ENCODE results near the gene METTL1. TPM values are rescaled to one million over a fixed set of nuclear protein-coding genes. Genes with fewer than 3 reads are reported as not detected.
"Not testable (repeated sequence)": the region's sequence is repeated elsewhere in the genome, so short reads cannot be mapped to it uniquely, and the experiment has no call there.

Gene METTL1
- total RNA-seq (2014; rRNA removed) = 13.5 and 15.1 TPM in 2 replicates
- polyA plus RNA-seq (2012) = 28.0 TPM

DNA sequence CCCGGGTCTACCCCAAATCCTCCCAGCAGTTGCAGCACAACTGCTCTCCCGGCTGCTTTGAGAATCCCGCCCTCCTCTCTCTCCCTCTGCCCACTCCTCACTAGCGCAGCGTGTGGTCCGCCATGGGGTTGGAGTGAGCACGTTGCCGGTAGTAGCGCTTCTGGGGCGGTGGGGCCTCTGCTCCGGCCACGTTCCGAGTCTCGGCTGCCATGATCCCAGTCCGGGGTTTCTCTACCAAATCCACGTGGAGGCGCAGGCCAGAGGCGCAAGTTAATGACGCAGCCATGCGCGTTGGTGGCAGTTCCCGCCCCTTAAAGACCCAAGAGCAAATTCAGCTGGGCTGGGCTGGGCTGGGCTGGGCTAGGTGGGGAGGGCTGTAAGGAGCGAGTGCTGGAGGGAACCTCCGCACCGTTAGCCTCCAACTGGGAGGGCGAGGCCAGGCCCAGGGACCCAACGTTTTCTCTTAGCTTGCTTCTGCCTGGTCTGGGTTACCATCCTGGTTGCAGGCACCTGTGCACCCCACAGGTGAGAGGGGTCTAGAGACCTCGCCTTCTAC lies at the start of gene METTL1:
Gene METTL1, minus strand, starts transcription at position 233 of the 556 bp plus-strand sequence. Its CDS starts 22 bp downstream, at position 211.
- peak; percentile 96 for DNase-seq (ENCODE audit: low read depth)

DNA sequence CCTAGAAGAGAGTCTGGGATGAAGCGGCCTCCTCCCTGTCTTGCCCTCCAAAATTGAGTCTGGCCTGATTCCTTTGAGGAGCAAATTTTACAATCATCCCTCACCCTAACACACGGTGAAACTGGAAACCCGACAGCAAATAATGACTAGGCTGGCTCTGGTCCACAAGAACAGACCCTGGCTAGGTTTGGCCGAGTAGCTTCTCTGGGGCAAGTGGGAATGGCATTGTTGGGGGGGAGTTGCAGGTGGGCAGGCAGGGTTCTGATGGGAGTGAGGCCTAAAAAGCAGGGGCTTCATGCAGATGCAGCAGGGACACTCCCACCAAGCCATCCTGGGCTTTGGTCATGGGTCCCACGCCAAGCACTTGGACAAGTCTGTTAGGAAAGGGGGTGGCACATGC lies 49.1 kb upstream of the METTL1 start:
- not testable (repeated sequence) for DNase-seq (ENCODE audit: low read depth)

DNA sequence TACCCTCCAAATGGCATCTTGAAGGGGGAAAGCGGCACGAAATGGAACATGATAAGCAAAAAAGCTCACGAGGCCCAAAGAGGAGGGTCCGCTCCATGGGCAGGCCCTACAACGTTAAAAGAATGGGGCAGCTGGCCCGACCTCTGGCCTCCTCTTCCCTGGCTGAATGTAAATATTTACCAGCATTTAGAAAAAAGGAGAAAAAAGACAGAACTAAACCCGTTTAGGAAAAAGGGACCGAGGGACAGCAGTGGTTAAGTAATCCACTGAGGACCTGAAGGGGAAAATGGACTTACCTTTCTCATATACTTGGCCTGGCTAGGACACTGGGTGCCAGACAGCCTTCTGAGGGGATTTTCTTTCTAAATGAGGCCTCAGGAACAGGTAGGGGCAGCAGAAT lies 48.2 kb upstream of the METTL1 start:
- not testable (repeated sequence) for DNase-seq (ENCODE audit: low read depth)

DNA sequence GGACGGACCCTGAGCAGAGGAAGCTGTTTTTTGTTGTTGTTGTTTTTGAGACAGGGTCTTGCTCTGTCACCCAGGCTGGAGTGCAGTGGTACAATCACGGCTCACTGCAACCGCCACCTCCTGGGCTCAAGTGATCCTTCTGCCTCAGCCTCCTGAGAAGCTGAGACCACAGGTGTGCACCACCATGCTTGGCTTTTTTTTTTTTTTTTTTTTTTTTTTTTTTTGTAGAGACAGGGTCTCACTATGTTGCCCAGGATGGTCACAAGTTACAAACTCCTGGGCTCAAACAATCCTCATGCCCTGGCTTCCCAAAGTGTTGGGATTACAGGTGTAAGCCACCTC lies 46.1 kb upstream of the METTL1 start:
- not testable (repeated sequence) for DNase-seq (ENCODE audit: low read depth)

DNA sequence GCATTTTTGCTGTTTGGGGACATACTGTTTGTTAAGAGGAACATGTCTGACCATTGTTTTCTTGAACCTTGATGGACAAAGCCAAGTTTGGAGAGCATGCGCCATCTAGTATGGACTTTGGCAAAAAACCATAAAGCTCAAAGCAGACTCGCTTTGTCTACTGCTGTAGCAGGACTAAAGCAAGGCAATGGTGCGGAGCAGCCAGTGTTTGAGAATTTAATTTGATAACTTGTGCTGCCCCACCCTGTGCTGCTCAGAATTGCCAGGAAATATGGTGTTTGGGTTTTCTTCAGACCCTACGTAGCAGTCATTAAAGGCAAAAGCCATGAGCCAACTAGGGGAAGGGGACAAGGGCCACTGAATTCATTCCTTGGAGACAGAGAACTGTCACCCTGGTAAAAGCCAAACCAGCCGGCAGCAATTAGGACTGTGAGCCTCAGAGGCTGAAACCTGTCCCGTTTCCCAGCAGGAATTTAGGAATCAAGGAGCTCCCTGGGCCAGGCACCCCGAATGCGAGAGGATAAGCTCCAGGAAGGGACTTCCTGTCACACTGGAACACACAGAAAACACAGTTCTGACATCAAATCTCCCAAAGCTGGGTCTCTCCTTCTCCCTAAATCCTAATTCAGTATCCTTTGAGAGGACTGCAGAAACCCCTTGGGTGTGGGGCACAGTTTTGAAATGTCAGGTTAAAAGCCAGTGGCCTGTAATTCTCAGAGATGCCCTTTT lies 45.5 kb upstream of the METTL1 start:
- DNase-seq (ENCODE audit: low read depth) = no peak

DNA sequence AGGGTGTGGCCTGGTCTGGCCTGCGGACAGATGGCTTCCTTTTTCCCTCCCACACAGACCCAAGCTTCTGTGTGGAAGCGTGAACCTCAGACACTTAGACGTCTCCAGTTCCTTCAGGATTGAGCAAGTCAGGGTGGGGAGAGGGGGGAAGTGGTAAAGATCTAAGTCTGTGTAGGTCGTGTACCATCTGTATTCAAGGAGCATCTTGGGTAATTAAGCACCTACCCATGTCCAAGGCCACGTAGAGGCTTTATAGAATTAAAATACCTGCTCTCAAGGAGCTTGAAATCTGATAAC lies 44.9 kb upstream of the METTL1 start:
- DNase-seq (ENCODE audit: low read depth) = peak; percentile 24

DNA sequence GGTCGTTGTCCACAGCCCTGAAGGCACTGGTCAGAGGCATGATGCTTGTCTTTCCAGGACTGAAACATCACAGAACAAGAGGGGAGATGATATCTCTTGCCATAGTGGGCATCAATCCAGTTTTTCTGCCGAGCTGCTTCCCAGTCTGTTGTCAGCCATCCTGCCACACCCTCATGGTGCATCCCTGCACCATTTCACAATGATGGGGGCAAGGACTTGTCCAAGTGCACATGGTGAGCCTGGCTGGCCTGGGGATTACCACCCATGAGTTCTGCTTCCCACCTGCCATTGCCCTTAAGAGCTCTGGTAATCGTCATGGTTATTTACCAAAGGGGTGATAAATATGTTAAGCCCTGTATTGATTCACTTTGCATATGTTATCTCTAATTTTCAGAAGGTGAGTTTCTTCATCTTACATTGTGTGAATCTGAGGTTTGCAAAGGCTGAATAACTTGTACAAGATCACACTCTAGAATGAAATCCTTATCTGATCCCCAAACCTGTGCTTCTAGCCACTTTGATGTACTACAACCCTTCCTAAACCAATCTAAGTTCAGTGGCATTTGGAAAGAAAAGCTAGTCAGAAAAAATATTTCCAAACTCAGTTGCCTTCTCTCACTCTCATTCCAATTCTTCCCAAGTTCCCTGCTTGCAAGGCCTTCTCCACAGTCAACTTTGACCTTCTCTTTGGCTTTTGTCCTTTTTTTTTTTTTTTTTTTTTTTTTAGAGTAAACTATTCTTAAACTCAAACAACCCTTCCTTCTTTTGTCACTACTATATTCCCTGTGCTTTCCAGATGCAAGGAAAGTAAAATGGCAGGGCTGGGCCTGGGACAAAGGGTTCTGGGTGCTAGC lies 44.3 kb upstream of the METTL1 start:
- no peak for DNase-seq (ENCODE audit: low read depth)

DNA sequence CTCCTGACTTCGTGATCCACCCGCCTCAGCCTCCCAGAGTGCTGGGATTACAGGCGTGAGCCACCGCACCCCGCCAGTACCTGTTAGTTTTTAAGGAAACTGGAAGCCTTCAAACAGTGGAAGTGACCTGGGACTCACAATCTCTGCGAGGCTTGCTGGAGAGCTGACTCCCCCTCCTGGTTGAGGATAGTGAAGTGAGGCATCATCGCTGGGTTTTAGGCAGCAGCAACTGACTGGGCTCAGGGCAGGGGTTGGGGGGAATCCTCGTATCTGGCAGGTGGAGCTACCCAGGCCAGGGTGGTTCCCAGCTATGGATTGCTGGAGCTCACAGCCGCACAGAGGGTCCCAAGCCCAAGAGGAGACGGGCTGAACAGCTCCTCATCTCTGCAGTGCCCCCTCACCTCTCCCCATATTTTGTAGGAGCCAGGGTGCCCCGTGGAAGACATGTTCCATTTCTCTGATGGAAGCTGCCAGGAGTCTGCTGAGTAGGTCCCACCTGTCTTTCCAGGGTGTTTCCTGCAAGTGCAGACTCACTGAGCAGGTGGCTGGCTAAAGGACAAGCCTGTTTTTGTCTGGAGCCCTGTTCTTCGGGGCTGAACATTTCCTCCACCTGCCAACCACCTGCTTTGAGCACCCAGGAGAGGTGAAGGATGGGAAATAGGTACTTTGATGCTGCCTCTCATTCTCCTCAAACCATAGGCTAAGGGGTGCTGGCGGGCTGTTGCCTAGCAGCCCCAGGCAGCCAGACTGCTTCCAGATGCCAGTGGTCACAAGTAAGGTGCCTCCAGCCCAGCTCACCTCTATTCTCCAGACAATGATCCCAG lies 43.5 kb upstream of the METTL1 start:
- DNase-seq (ENCODE audit: low read depth) = no peak

DNA sequence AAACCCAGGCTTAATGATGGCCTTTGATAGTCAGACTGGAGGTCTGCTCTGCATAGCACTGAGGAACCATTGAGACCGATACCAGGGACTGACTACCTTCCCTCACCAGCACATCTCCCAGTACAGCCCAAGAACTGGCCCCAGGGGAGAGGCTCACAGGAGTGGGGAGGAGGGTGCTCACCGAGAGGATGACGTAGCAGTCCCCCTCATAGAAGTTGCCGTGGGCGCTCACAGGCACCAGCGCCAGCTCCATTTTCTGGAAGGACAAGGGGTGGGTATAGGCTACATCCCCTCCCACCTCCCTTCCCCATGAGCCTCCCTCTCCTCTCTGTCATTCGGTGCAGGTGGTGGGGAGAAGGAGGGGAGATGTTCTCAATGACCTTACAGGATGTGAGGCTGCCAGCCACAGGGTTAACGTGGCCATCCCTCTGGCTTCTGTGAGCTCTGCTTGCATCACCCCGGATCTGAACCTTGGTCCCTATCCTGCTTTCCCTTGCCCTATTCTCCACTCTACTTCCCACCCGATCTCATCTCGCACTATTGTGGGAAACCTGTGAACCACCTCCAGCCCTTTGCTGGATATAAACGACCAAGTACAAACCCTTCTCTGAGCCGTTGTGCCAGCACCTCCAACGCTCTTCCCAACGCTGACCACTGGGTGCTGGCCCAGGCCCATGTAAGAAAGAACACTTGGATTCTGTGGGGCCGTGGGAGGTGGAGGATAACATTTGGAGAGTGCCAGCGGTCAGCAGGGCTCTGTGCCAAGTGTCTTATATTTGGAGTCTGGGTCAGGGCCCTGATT lies 42.3 kb upstream of the METTL1 start:
- DNase-seq (ENCODE audit: low read depth) = peak; percentile 27

DNA sequence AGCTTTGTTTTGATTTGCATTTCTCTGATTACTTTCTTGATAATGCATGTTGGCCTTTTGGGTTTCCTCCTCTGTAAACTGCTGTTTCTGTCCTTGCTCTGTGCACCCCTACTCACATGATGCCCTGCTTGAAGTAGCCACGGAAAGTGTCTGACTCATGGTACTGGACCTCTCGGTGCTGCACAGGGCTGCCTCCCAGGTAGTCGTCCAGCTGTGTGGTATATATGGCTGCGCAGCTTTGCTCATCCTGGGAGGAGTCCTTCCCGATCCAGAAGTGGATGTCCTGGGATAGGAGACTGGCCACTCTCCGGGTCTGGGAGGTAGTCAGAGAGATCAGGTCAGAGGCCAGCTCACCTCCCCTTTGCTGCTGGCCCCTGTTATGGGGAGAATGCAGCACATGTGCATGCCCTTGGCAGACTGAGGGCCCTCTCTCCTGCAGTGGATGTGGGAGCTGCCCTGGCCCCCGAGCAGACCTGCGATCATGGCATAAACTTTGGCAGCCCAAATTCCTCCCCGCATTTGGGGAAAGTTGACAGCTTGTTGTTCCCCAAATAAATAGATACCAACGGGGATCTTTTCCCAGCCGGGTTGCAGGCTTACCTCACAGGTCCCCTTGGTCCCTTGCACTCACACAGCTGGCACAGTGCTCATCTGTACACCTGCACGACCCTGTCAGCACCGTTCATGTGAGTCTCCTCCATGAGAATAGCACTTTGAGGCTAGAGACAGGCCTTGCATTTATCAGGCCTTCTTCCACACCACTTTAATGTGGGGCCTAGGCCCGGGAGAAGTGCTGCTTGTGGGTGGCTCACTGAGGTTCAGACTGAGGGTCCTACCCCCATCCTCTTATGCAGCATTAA lies 41.4 kb upstream of the METTL1 start:
- no peak for DNase-seq (ENCODE audit: low read depth)

DNA sequence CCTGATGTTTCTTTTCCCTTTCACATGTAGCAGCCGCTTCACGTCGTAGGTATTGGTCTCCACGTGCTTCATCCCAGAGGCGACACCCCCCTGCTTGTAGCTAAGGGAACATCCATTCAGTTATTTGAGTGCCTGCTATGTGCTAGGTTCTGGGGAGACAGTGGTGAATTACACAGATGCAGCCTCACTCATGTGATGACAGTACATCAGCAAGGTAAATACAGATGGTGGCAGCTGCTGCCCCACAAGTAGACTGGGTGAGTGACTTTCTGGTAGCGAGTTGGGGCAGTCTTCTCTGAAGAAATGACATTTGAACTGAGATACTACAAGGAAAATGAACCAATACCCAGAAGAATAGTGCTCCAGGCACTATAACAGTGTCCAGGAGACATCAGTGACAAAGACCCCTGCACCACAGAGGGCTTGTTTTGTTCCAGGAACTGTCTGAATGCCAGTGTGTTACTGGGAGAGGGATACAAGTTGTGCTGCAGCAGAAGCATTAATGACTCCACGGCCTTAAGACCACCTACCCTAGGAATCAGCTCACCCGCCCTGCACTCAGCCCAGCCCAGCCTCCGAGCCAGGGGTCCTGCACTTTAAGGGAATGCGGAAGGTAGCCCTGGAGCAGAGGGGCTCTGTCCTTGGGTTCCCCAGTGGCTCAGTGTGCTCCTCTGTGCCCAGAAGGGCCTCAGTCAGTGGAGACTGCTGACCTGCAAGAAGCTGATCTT lies 39.3 kb upstream of the METTL1 start:
- no peak for DNase-seq (ENCODE audit: low read depth)

DNA sequence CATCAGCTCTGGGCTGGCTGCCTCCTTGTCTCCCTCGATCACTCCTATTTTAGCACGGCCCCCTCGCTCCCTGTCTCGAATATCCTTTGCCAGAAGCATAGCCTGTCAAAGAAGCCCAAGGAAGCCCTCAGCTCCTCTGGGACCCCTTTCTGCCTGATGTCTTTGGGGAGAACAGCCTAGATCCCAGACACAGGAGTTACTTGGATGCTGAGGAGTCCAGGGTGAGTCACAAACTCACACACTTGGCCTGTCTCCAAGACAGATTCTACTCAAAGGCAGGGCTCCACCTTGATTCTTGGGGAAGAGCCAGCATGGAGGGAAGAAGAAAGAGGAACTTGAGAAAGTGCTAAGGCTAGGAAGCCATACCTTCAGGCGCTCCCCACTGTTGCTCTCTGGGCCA lies 38.5 kb upstream of the METTL1 start:
- DNase-seq (ENCODE audit: low read depth) = peak; percentile 30

DNA sequence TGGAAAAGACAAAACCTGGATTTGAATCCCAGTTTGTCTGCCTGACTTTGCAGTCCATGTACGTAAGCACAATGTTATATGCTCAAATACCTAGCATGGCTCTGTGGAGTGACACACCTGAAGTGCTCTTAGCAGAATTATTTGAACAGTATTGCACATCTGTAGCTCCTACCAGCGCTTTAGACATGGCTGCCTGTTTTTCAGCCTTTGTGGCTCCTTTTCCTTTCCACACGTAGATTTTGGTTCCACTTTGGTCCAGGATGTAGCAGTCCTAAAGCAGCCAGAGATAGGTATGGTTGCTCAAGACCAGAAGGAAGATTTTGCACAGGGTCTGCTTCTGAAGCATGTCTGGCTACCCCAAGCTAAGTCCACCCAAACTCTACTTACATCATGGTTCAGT lies 37.5 kb upstream of the METTL1 start:
- no peak for DNase-seq (ENCODE audit: low read depth)

DNA sequence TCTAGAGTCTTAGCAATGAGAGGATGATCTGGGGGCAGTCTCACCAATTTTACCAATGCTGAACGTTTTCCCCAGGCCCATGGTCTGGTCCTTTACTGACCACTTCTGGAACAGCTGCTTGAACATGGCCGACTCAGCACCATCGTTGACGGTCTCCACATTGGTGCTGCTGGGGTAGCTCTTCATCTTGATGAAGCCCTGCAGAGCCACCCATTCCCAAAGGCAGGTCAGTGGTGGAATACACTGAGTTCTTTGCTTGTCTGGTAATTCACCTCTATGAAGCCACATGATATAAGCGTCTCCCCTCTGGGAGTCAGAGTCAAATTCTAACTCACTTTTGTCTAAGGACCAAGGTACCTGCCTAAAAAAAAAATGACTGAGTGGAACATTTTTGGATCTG lies 36.4 kb upstream of the METTL1 start:
- no peak for DNase-seq (ENCODE audit: low read depth)

DNA sequence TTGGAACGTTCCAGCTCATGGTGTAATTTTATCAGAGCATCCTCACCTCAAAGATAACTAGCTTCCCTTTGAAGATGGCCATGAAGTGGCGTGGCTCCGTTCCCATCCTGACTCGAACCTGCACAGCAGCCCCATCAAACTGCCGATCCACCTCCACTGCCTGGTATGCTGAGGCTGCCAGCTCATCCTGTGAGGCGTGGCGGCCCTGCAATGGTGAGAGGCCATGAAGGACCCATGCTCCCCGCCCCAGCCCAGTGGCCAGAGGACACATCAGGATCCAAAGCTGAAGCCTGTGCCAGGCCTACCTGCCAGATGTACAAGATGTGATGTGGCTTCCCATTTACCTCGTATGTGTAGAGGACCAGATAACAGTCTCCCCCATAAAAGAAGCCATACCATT lies 35.4 kb upstream of the METTL1 start:
- no peak for DNase-seq (ENCODE audit: low read depth)

DNA sequence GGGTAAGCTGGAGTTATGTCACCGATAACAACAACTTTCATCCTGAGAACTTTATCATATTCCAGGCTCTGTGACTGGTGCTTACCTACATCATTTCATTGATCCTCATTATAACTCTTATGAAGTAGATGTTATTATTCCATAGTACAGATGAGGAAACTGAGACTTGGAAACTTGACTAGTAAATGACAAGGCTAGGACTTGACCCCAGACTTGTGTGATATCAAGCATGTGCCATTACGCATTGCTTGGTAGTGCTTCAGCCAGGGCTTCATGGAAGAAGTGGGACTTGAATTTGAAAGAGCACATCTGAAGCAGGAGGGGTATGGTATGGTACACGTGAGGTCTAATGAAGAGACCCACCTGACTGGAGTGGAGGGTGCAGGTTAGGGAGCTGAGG lies 34.8 kb upstream of the METTL1 start:
- no peak for DNase-seq (ENCODE audit: low read depth)

DNA sequence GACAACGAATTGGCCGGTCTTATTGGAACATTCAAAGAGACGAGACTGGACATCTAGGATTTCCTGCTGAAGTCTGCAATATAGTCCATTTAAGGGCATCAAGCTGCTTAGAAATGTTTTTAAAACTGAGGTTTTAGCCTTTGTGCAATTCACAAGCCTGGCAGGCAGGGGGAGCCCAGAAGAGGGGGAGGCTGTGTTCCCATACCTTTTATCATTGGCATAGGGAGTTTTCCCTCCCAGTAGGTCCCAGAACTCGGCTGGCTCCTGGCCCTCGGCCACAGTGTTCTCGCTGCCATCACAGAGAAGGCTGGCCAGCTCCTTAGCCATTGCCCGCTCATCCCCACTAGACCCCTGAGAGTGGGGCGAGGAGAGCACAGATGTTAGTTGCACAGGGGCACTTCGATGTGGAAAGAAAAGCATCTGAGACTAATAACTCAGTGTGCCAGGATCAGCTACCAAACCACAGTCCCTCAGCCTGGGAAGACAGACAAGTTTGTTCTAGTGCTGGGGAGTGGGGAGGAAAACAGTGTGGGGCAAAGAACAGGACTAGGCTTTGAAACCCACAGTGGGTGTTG lies 31.5 kb upstream of the METTL1 start:
- peak; percentile 30 for DNase-seq (ENCODE audit: low read depth)

DNA sequence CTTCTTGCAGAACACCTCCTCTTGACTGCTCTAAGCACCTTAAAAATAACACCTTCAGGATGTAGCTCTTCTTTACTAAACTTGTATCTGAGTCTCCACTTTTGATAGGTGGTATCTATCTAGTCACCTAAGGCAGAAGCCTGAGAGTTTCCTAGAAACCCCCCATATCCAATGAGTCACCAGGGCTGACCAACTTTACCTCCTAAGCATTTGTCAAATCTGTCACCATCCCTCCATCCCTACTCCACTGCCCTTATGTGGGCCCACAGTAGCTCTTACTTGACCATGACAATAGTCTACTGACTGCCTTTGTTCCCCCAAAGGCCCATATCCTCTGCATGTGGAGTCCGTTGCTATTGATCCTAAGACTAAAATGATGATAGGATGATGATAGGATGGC lies 30.7 kb upstream of the METTL1 start:
- no peak for DNase-seq (ENCODE audit: low read depth)

DNA sequence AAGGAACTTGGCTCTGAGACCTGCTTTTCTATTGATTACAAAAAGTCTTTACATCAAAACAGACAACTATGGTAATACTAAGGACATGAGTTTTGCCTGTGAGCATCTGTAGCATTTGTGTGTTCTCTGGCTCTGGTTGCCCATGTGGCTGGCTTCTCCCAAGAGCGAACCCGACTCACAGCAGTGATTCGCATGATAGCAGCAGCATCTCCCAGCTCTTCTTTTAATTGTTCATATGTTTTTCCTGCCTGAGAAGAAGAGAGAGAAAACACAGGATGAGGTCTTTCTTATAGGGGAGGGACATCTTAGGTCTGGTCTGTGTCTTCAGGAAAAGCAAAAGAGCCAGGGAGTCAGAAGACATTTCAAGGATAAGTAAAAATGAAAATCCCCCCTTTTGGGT lies 29.1 kb upstream of the METTL1 start:
- no peak for DNase-seq (ENCODE audit: low read depth)
